Raji (cell line): Measurements from ENCODE around the gene DLL3.

Source experiments
- POLR2A ChIP-seq: IDR thresholded peaks from 2 replicates; pipeline ENCODE4 v1.6.1; 2011; ENCODE audit warnings: low read depth, low read length, control low read depth; ENCODE audit not compliant: insufficient read depth

Gene DLL3

GRCh38 chr19:39498798-39499642 is at the start of gene DLL3:
Gene DLL3 (plus strand): TSS chr19:39498947. CDS start chr19:39498975, 28 bp downstream.
- TF ChIP-seq POLR2A = no peak

- TF ChIP-seq POLR2A = no peak
Observed at GRCh38 chr19:39449116-39449797, 49.5 kb upstream of the DLL3 start.

- no peak for TF ChIP-seq POLR2A
Observed at GRCh38 chr19:39463403-39463802, 35.3 kb upstream of the DLL3 start.

- TF ChIP-seq POLR2A = no peak
Observed at GRCh38 chr19:39465956-39466747, 32.6 kb upstream of the DLL3 start.

- TF ChIP-seq POLR2A = no peak
Observed at GRCh38 chr19:39467941-39468340, 30.8 kb upstream of the DLL3 start.

GRCh38 chr19:39469036-39469435 is 29.7 kb upstream of the DLL3 start:
- no peak for TF ChIP-seq POLR2A

GRCh38 chr19:39469567-39469966 is 29.2 kb upstream of the DLL3 start:
- TF ChIP-seq POLR2A = no peak

GRCh38 chr19:39470724-39471339 is 27.9 kb upstream of the DLL3 start:
- TF ChIP-seq POLR2A = no peak

GRCh38 chr19:39471756-39472536 is 26.8 kb upstream of the DLL3 start:
- TF ChIP-seq POLR2A = no peak

GRCh38 chr19:39472746-39473442 is 25.9 kb upstream of the DLL3 start:
- TF ChIP-seq POLR2A = no peak

- no peak for TF ChIP-seq POLR2A
Observed at GRCh38 chr19:39473443-39473960, 25.2 kb upstream of the DLL3 start.

GRCh38 chr19:39474139-39474620 is 24.6 kb upstream of the DLL3 start:
- TF ChIP-seq POLR2A = no peak

- no peak for TF ChIP-seq POLR2A
Observed at GRCh38 chr19:39475748-39476147, 23.0 kb upstream of the DLL3 start.
